GM20431 (cell line): ENCODE results near the gene G3BP1.
"Not testable (repeated sequence)": the region's sequence is repeated elsewhere in the genome, so short reads cannot be mapped to it uniquely, and the experiment has no call there.

Experiments
- in situ Hi-C: fragments of 300-500 bp; cut with MseI, MboI; formaldehyde crosslinking; loops from one replicate; pipeline ENCODE4 v1.15.0; 2020; ENCODE audit warnings: low sequenced_read_pairs; ENCODE audit not compliant: unreplicated experiment

G3BP1 gene

DNA sequence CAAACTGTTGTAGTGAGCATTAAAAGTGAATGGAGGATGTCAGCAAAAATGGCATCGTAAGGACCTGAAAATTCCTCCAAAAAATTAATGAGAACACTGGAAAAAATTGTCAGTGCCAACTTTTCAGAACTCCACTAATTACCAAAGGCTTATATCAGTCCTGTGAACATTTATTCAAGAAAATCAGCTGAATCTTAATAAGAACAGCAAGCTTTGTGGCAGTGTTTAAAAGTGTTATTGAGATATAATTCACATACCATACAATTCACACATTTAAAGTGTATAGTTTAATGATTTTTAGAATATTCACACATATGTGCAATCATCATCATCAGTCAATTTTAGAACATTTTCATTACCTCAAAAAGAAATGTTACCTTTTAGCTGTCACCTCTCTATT is 57.6 kb downstream of the G3BP1 start:
- in situ Hi-C loops = loop anchor here (10.0 kb wide), 1 partner anchor 315 kb away; no protein-coding TSS in a partner anchor

DNA sequence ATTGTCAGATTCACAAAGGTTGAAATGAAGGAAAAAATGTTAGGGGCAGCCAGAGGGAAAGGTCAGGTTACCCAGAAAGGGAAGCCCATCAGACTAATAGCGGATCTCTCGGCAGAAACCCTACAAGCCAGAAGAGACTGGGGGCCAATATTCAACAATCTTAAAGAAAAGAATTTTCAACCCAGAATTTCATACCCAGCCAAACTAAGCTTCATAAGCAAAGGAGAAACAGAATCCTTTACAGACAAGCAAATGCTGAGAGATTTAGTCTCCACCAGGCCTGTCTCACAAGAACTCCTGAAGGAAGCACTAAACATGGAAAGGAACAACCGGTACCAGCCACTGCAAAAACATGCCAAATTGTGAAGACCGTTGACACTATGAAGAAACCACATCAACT is 61.1 kb downstream of the G3BP1 start:
- in situ Hi-C loops = not testable (repeated sequence)

DNA sequence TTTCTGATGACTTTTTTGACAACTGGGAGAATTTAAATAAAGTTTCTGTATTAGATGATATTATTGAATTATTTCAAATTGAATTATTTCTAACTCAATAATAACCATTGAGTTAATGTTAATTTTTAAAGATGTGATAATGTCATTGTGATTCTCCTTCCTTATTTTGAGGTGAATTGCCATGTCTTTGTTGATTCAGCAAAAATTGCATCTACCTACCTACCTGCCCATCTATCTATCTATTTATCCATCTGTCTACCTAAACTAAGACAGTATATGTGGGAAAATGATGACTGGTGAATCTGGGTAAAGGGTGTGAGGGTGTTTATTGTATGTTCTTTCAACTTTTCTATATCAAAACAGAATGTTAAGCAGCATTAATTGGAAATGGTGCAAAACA is 75.0 kb downstream of the G3BP1 start:
- in situ Hi-C loops = no loop called here

DNA sequence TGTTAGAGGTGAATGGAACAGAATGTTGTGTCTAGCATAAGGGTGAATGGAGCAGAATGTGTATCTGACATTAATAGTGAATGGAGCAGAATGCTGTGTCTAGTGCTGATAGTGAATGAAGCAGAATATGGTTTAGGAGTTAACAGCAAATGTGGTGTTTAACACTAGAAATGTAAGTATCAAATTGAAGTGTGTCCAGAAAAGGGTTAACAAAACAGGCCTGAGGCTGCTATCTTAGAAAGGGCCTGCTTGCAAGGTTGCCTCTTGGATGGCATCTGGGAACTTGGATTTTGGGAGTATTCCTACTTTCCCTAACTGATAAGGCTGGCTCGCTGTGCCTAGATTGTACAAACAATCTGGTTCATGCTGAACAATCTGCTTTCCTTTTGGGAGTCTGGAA is 76.1 kb downstream of the G3BP1 start:
- in situ Hi-C loops = no loop called here

DNA sequence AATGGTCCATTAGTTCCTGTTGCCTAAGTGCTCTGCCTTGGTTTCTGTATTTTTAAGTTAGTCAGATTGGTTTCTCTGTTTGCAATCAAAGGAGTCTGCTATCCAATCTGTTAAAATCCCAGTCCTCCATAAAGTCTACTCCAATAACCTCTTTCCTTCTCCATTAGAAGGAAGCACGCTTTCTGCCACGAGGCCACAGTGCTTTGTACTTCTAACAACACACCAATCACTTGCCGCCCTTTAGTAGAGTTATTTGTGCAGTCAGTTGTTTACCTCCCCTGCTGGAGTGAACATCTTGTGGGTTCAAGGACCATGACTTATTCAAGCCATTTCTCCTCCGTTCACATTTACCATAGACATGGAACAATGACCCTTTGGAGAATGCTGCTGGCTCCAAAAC is 83.9 kb downstream of the G3BP1 start:
- in situ Hi-C loops = no loop called here

DNA sequence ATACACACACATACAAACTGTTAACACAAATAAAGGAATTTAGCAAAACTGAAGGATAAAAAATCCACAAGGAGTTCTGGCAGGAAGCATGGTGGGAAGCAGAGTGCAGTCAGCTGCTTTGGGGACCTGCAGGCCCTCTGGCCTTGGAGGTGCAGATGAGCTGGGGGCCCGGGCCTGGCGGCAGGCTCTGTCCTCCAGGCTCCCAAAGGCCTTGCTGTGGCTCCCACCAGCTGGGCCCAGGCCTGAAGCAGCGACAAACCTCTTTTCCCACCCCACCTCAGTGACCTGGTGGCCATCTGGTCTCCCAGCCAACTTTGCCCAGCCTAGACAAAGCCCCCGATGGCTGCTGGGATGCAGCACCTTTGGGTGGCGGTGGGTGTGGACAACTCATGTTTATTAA is 85.1 kb downstream of the G3BP1 start:
- in situ Hi-C loops = no loop called here

DNA sequence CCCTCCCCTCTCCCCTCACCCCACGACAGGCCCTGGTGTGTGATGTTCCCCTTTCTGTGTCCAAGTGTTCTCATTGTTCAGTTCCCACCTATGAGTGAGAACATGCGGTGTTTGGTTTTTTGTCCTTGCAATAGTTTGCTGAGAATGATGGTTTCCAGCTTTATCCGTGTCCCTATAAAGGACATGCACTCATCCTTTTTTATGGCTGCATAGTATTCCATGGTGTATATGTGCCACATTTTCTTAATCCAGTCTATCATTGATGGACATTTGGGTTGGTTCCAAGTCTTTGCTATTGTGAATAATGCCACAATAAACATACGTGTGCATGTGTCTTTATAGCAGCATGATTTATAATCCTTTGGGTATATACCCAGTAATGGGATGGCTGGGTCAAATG is 89.1 kb downstream of the G3BP1 start:
- in situ Hi-C loops = not testable (repeated sequence)
